Measurements from ENCODE around the gene LRRFIP2.

The LRRFIP2 gene

DNA sequence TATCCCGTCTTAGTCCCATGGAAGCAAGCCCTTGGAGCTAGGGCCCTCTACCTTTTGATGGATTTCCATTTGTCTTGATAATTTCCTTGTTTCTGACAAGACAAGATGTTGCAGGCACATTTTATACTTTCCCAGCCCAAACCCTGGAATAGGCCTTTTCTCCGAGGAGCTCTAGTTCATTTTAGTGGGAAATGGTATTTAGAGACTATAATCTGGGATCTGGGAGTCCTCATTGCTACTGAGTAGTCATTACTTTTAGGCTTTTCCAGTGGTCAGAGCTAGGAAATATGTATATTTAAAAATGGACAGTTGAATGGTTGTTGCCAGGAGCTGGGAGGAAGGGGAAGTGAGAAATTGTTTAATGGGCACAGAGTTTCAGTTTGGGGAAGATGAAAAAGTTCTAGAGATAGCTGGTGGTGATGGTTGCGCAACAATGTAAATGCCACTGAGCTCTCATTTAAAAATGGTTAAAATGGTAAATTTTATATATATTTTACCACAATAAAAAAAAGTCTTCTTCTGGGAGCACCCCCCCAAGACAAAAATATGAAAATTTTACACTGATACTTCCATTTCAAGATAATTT is 149.5 kb downstream of the LRRFIP2 start:
- DNase-seq (ENCODE audit: low read depth, low spot score), result no peak

DNA sequence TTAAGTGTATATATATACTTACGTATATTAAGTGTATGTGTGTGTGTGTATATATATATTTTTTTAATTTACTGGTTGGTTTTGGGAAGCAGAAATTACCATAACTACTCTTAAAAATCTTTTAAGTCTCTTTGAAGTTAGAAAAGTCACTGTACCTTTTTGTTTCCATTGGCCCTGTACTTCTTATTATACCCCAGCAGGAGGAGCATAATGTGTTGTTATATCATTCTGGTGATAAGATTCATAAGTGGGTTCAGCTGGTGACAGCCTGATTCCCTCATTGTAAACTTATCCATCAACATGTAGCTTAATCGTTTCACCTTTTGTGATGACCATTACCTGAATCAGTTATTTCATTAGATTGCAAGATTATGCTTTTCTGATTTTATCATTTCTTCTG is 150.3 kb downstream of the LRRFIP2 start:
- no peak for DNase-seq (ENCODE audit: low read depth, low spot score)

DNA sequence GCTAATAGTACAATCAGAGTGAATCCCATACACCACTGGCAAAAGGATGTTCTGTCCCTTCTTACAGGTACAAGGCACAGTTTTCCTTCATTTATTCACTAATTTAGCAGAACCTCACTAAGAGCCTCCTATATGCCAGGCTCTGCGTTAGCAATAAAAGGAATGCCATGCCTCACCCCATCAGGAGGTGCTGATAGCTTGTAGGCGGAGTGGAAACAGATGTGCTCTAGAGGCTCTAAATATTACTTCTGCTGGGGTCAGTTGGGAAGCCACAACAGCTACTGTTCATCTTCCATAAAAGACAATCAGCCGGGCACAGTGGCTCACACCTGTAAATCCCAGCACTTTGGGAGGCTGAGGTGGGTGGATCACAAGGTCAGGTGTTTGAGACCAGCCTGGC is 156.7 kb downstream of the LRRFIP2 start:
- no peak for DNase-seq (ENCODE audit: low read depth, low spot score)

DNA sequence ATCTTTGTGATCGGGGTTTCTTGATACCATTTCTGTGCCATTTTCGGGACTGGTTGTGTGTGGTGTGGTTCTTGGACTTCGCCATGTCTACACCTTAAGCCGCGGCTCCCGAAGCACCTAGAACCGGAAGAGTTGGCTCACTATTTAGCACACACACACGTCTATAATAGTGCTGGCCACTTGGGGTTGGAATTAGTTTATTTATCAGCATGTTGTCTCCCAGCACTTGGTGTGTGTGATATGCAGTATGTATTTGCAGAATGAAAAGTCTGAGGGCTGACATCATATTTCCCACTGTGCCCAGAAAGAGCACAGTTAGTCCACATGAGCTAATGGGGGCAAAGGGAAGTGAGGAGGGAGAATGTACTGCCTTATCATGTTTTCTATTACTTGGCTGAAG is 157.5 kb downstream of the LRRFIP2 start:
- no peak for DNase-seq (ENCODE audit: low read depth, low spot score)

DNA sequence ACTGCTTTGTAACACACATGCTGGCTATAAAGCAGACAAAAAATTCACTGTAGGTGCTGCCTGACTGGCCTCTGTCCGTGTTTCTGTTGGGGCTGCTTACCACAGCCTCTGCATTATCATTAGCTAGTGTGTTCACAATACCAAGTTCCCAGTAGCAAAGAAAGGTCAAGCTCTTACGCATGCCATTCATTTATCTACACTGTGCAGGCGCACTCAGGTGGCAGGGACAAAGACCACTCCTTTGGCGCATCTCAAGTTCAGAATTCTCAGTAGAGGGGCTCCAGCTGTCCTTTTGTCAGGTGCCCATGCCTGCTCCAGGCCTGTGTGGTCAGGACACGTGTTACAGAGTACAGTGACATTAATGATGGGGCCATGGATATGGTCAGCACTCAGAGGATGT is 158.7 kb downstream of the LRRFIP2 start:
- DNase-seq (ENCODE audit: low read depth, low spot score), result no peak

DNA sequence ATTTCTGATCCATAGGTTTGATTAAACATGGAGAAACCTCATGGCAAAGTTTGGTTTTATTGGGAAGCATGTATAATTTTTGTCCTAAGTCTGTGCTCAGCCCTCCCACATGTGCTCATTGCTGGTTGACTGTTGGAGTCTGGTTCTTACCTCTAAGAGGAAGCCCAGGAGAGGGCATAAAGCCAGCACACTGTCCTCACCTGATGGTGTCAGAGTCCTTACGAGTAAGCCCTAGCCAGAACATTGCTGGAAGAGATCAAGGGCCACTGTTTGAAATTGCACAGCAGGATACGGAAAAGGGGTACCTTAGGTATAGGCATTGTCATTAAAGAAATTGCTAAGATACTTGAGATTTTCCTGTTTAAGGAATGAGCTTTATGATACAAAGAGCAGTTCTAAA is 159.8 kb downstream of the LRRFIP2 start:
- no peak for DNase-seq (ENCODE audit: low read depth, low spot score)
